Measurements from ENCODE around the gene BTBD18. TPM values are rescaled to one million over a fixed set of nuclear protein-coding genes. Genes with fewer than 3 reads are reported as not detected.
A peak's percentile ranks its signal among the peaks of the same experiment; 100 is the strongest.

BTBD18 gene
- total and polyA plus RNA-seq, 2 of the 13 experiments (the other 11 are each of a cell fraction or from before 2014, with no cell fraction given), result not detected

DNA sequence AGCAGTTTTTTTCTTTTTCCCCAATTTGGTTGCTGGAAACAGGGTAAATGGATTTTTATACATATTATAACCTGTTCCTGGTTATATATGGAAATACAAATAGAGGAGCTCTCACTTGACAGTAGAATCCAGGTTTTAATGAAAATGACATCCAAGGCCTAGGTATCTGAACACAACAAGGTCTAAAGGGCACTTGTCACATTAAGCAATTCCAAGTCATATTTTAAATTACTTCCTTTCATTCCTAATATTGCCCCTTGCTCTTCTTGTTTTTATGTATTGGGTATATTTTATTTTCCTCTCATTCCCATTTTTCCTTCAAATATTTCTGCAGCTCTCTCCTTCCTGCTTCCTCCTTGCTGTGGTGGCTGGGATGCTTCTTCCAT, 37.1 kb upstream of the BTBD18 start:
- Histone ChIP-seq H3K79me2 (ENCODE audit: insufficient read depth, low read length) (peaks cover 97% of the 10 kb centered on the region), H3K27ac (ENCODE audit: extremely low read length, insufficient read depth, low read length) (peak overlapping the region; percentile 69)

More for the DNA sequence above, 37.1 kb upstream of the BTBD18 start:
- ATAC-seq, result no peak
- H3K4me1 ChIP-seq (ENCODE audit: insufficient read depth, low read length), result peaks cover 96% of the 10 kb centered on the region
- H3K9ac ChIP-seq (ENCODE audit: insufficient read depth, low read depth, low read length), result no peak overlapping the region
- no peak overlapping the region for H2AFZ ChIP-seq (ENCODE audit: low read length)
- in situ Hi-C loops (cut with HindIII; ENCODE audit: extremely low pct_ligation_motif_present, low pct_unique_long_range_greater_than_20kb) (no loop called here), intact Hi-C loops (cut with micrococcal nuclease; ENCODE audit: unreplicated experiment) (no loop called here)
- no peak for DNase-seq (ENCODE audit: low spot score)
- peak overlapping the region; percentile 46 for H3K4me2 ChIP-seq (ENCODE audit: low read depth, low read length)
- ChIA-PET CTCF (ENCODE audit: low intra/inter-chr PET ratio, low total read pairs) (no interaction called here), POLR2A (interaction anchor here (0.9 to 2.9 kb wide), 6 partner anchors 10 to 37 kb away, joined by 3 to 31 read pairs (median 6); partner anchors contain the start of gene CTNND1)
- H3K27me3 ChIP-seq (ENCODE audit: control insufficient read depth in 1 of 2, insufficient read depth in 2 of 2, low read length in 2 of 2), result no peaks in the 10 kb centered on the region
- peaks cover 46% of the 10 kb centered on the region for H4K20me1 ChIP-seq (ENCODE audit: insufficient read depth, low read length)
- H3K4me3 ChIP-seq (replicated peaks in 1 of 3; ENCODE audit: insufficient read depth in 1 of 3, low read depth in 2 of 3, low read length in 3 of 3), result no peak overlapping the region
- no peak for TF ChIP-seq MLLT10 (CRISPR knock-in tag; IDR thresholded peaks at IDR 0.05)
- TF ChIP-seq FOXJ3 (CRISPR knock-in tag; IDR thresholded peaks at IDR 0.05; ENCODE audit: borderline replicate concordance), result no peak
- TF ChIP-seq ZFY (CRISPR knock-in tag; IDR thresholded peaks at IDR 0.05), result no peak
- no peak for TF ChIP-seq CCAR2 (optimal IDR thresholded peaks at IDR 0.05; ENCODE audit: low read depth, low read length)
- no peak for TF ChIP-seq ZNF781 (CRISPR knock-in tag; IDR thresholded peaks at IDR 0.05; ENCODE audit: borderline replicate concordance, not compliant biosample characterization)
- TF ChIP-seq, protein P1, sequence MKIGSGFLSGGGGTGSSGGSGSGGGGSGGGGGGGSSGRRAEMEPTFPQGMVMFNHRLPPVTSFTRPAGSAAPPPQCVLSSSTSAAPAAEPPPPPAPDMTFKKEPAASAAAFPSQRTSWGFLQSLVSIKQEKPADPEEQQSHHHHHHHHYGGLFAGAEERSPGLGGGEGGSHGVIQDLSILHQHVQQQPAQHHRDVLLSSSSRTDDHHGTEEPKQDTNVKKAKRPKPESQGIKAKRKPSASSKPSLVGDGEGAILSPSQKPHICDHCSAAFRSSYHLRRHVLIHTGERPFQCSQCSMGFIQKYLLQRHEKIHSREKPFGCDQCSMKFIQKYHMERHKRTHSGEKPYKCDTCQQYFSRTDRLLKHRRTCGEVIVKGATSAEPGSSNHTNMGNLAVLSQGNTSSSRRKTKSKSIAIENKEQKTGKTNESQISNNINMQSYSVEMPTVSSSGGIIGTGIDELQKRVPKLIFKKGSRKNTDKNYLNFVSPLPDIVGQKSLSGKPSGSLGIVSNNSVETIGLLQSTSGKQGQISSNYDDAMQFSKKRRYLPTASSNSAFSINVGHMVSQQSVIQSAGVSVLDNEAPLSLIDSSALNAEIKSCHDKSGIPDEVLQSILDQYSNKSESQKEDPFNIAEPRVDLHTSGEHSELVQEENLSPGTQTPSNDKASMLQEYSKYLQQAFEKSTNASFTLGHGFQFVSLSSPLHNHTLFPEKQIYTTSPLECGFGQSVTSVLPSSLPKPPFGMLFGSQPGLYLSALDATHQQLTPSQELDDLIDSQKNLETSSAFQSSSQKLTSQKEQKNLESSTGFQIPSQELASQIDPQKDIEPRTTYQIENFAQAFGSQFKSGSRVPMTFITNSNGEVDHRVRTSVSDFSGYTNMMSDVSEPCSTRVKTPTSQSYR (CRISPR knock-in tag; IDR thresholded peaks at IDR 0.05; ENCODE audit: borderline replicate concordance), result 0 out of 2 replicates have a peak, but pooled peaks have one; percentile 1
- TF ChIP-seq NAIF1 (CRISPR knock-in tag; IDR thresholded peaks at IDR 0.05; ENCODE audit: borderline replicate concordance), result no peak
- no peaks in the 10 kb centered on the region for H3K9me3 ChIP-seq (ENCODE audit: low read length)
- no TSS peak for BruUV-seq (replicated peaks)
- FAIRE-seq, result no peak
- H3K36me3 ChIP-seq (replicated peaks in 1 of 2; ENCODE audit: control insufficient read depth in 1 of 2, insufficient read depth in 2 of 2, low read length in 2 of 2), result peaks cover 5 to 25% of the 10 kb centered on the region in 2 experiments

Measured in HepG2 (cell line).